Neural cell (in vitro differentiated cells): ENCODE data around the gene NUDT12. TPM values are rescaled to one million over a fixed set of nuclear protein-coding genes. Genes with fewer than 3 reads are reported as not detected.

ENCODE experiments used
- H2AFZ ChIP-seq: fragments of 200-600, 300-800 bp; sonication (generic), shearing (Covaris generic); 2 replicates; pipeline ENCODE4 v1.6.0; 2014; ENCODE audit warnings: low read depth, mild to moderate bottlenecking, antibody characterized with exemption, low read length, moderate library complexity
- H3F3A ChIP-seq: fragments of 200-600 bp; shearing (Covaris generic); 2 replicates; pipeline ENCODE4 v1.6.1; 2016; ENCODE audit warnings: mild to moderate bottlenecking, moderate library complexity, mixed read lengths, antibody characterized with exemption, low read length; ENCODE audit not compliant: insufficient read depth, poor library complexity, severe bottlenecking
- H3K27ac ChIP-seq: fragments of 200-600, 300-800 bp; sonication (generic), shearing (Covaris generic); 2 replicates; pipeline ENCODE4 v1.5.1; 2014; ENCODE audit warnings: mild to moderate bottlenecking, low read length, moderate library complexity
- H3K27me3 ChIP-seq: fragments of 300-800, 200-600 bp; sonication (generic), shearing (Covaris generic); 2 replicates; pipeline ENCODE4 v1.6.0; 2014; ENCODE audit warnings: mild to moderate bottlenecking, low read depth, low read length, moderate library complexity; ENCODE audit not compliant: insufficient read depth
- H3K36me3 ChIP-seq: fragments of 300-800, 200-600 bp; sonication (generic), shearing (Covaris generic); 2 replicates; pipeline ENCODE4 v1.5.1; 2014; ENCODE audit warnings: mild to moderate bottlenecking, antibody characterized with exemption, low read length, moderate library complexity; ENCODE audit not compliant: insufficient read depth
- H3K4me2 ChIP-seq: fragments of 300-800, 200-600 bp; sonication (generic), shearing (Covaris generic); 2 replicates; pipeline ENCODE4 v1.6.0; 2014; ENCODE audit warnings: mild to moderate bottlenecking, low read length
- H3K4me3 ChIP-seq: fragments of 300-800, 200-600 bp; sonication (generic), shearing (Covaris generic); 2 replicates; pipeline ENCODE4 v1.5.1; 2014; ENCODE audit warnings: mild to moderate bottlenecking, low read length, moderate library complexity
- H3K79me2 ChIP-seq: fragments of 200-600 bp; shearing (Covaris generic); replicated peaks from 2 replicates; pipeline ENCODE4 v1.6.0; 2014; ENCODE audit warnings: mild to moderate bottlenecking, low read length, moderate library complexity; ENCODE audit not compliant: insufficient read depth
- H3K9ac ChIP-seq: fragments of 300-800, 200-600 bp; sonication (generic), shearing (Covaris generic); 2 replicates; pipeline ENCODE4 v1.6.1; 2016; ENCODE audit warnings: mild to moderate bottlenecking, low read length, mixed read lengths
- H3K9me2 ChIP-seq: fragments of 200-600 bp; shearing (Covaris generic); 2 replicates; pipeline ENCODE4 v1.6.1; 2016; ENCODE audit warnings: mild to moderate bottlenecking, low read length, mixed read lengths; ENCODE audit not compliant: insufficient read depth
- H3K9me3 ChIP-seq: fragments of 200-600, 300-800 bp; sonication (generic), shearing (Covaris generic); 2 replicates; pipeline ENCODE4 v1.6.1; 2016; ENCODE audit warnings: mild to moderate bottlenecking, mixed run types, low read length, moderate library complexity, mixed read lengths
- H4K20me1 ChIP-seq: fragments of 200-600 bp; shearing (Covaris generic); 2 replicates; pipeline ENCODE4 v1.6.1; 2016; ENCODE audit warnings: mild to moderate bottlenecking, mixed run types; ENCODE audit not compliant: insufficient read depth
- CTCF ChIP-seq: fragments of 450-650 bp; IDR thresholded peaks from 2 replicates; pipeline ENCODE4 v1.5.1; 2014; ENCODE audit warnings: antibody characterized with exemption, mild to moderate bottlenecking, moderate library complexity; ENCODE audit not compliant: poor library complexity, severe bottlenecking
- EP300 ChIP-seq: fragments of 450-650 bp; conservative IDR thresholded peaks from 2 replicates; pipeline ENCODE4 v1.6.1; 2014; ENCODE audit warnings: antibody characterized with exemption, mild to moderate bottlenecking, moderate library complexity; ENCODE audit not compliant: poor library complexity, severe bottlenecking
- EZH2 ChIP-seq: fragments of 200-600, 300-800 bp; shearing (Covaris generic), sonication (generic); IDR thresholded peaks from 2 replicates; pipeline ENCODE4 v1.6.1; 2014; ENCODE audit warnings: antibody characterized with exemption, low read length, borderline replicate concordance, mild to moderate bottlenecking; ENCODE audit not compliant: insufficient read depth, poor library complexity, severe bottlenecking
- MXI1 ChIP-seq: fragments of 450-650 bp; conservative IDR thresholded peaks from 2 replicates; pipeline ENCODE4 v1.6.1; 2014; ENCODE audit warnings: antibody characterized with exemption, mild to moderate bottlenecking; ENCODE audit not compliant: poor library complexity, severe bottlenecking
- POLR2AphosphoS5 ChIP-seq: IDR thresholded peaks from 2 replicates; pipeline ENCODE4 v1.6.1; 2012
- RAD21 ChIP-seq: fragments of 450-650 bp; conservative IDR thresholded peaks from 2 replicates; pipeline ENCODE4 v1.6.1; 2014; ENCODE audit warnings: antibody characterized with exemption, mild to moderate bottlenecking, moderate library complexity
- REST ChIP-seq: IDR thresholded peaks from 2 replicates; pipeline ENCODE4 v1.6.1; 2012; ENCODE audit warnings: borderline replicate concordance
- SMC3 ChIP-seq: fragments of 450-650 bp; conservative IDR thresholded peaks from 2 replicates; pipeline ENCODE4 v1.6.1; 2014; ENCODE audit warnings: antibody characterized with exemption, mild to moderate bottlenecking, moderate library complexity; ENCODE audit not compliant: poor library complexity
- TAF1 ChIP-seq: IDR thresholded peaks from 2 replicates; pipeline ENCODE4 v1.6.1; 2012; ENCODE audit warnings: low read depth
- polyA plus RNA-seq: library from polyadenylated mRNA; depleted of rRNA; stranded (reverse); fragments of >200 nt; gene quantifications from 2 replicates; pipeline ENCODE4 v1.2.3, GENCODE V29; 2014

Gene NUDT12
- polyA plus RNA-seq, 1 donor from 2014 or later = 22.8 TPM

GRCh38 chr5:103526164-103526915, 36.2 kb downstream of the NUDT12 start:
- H3K79me2 ChIP-seq = no peaks in the 10 kb centered on the region
- H3K9ac ChIP-seq = no peak overlapping the region
- H3K9me2 ChIP-seq = no peaks in the 10 kb centered on the region
- no peak overlapping the region for H3K4me3 ChIP-seq
- no peaks in the 10 kb centered on the region for H3K9me3 ChIP-seq
- H3K36me3 ChIP-seq = no peaks in the 10 kb centered on the region
- H3K27ac ChIP-seq = no peak overlapping the region
- H3F3A ChIP-seq = no peaks in the 10 kb centered on the region
- no peak overlapping the region for H3K4me2 ChIP-seq
- H2AFZ ChIP-seq = no peak overlapping the region
- no peaks in the 10 kb centered on the region for H4K20me1 ChIP-seq
- no peak for TF ChIP-seq MXI1
- no peak for TF ChIP-seq POLR2AphosphoS5
- TF ChIP-seq SMC3 = no peak
- no peak for TF ChIP-seq TAF1
- no peak for TF ChIP-seq RAD21
- no peak for TF ChIP-seq EP300
- no peak for TF ChIP-seq CTCF
- no peak for TF ChIP-seq REST
- no peak for TF ChIP-seq EZH2
- no peaks in the 10 kb centered on the region for H3K27me3 ChIP-seq

- TF ChIP-seq MXI1 (no peak), SMC3 (no peak), TAF1 (no peak), CTCF (no peak), REST (no peak), RAD21 (no peak), EZH2 (no peak), EP300 (no peak), POLR2AphosphoS5 (no peak)
- Histone ChIP-seq H3F3A (no peaks in the 10 kb centered on the region), H3K27ac (no peak overlapping the region), H3K9me3 (no peaks in the 10 kb centered on the region), H3K9me2 (no peaks in the 10 kb centered on the region), H2AFZ (no peak overlapping the region), H3K4me2 (no peak overlapping the region), H3K4me3 (no peak overlapping the region), H4K20me1 (no peaks in the 10 kb centered on the region), H3K36me3 (no peaks in the 10 kb centered on the region), H3K9ac (no peak overlapping the region), H3K79me2 (no peaks in the 10 kb centered on the region), H3K27me3 (no peaks in the 10 kb centered on the region)
Measured at GRCh38 chr5:103525361-103525760, 37.2 kb downstream of the NUDT12 start.
